Measurements from ENCODE around the gene GPER1. TPM values are rescaled to one million over a fixed set of nuclear protein-coding genes. Genes with fewer than 3 reads are reported as not detected.

GPER1 gene
- total RNA-seq, 2 experiments from 2014 or later, result 34.9 to 75.9 TPM

GRCh38 chr7:1122832-1123501 is 35.1 kb downstream of the GPER1 start:
- no peak overlapping the region for H3K27ac ChIP-seq (ENCODE audit: low read depth, low read length, poor library complexity, severe bottlenecking)
- POLR2A ChIA-PET, result no interaction called here
- H3K4me3 ChIP-seq (ENCODE audit: low read depth, low read length, poor library complexity, severe bottlenecking), result no peak overlapping the region
- CTCF ChIA-PET (ENCODE audit: unreplicated experiment), result no interaction called here
- no peaks in the 10 kb centered on the region for H3K79me2 ChIP-seq (ENCODE audit: insufficient read depth, low read depth, low read length)
- no peak overlapping the region for H2AFZ ChIP-seq (ENCODE audit: low read length)
- H3K9me2 ChIP-seq (ENCODE audit: insufficient read depth, low read length), result no peaks in the 10 kb centered on the region
- no TSS peak for BruUV-seq (replicated peaks)
- no peak for TF ChIP-seq CTCF (conservative IDR thresholded peaks at IDR 0.05; ENCODE audit: low read length)
- no peak for TF ChIP-seq EZH2phosphoT487 (IDR thresholded peaks at IDR 0.05; ENCODE audit: borderline replicate concordance, low read depth, low read length)
- no peak for DNase-seq (ENCODE audit: low spot score)
- H3K9me3 ChIP-seq (ENCODE audit: low read length), result no peaks in the 10 kb centered on the region
- intact Hi-C loops (cut with micrococcal nuclease; ENCODE audit: unreplicated experiment), result no loop called here
- H3K4me2 ChIP-seq (ENCODE audit: low read length), result no peak overlapping the region
- peaks cover 5% of the 10 kb centered on the region for H4K20me1 ChIP-seq (ENCODE audit: insufficient read depth, low read length)
- H3K4me1 ChIP-seq (ENCODE audit: insufficient read depth, low read length, poor library complexity, severe bottlenecking), result peaks cover 18% of the 10 kb centered on the region
- H3K36me3 ChIP-seq (ENCODE audit: insufficient read depth, low read length), result peaks cover 17% of the 10 kb centered on the region

GRCh38 chr7:1123715-1124114 is 35.8 kb downstream of the GPER1 start:
- intact Hi-C loops (cut with micrococcal nuclease; ENCODE audit: unreplicated experiment), result no loop called here
- BruUV-seq (replicated peaks), result no TSS peak

More at GRCh38 chr7:1123715-1124114, 35.8 kb downstream of the GPER1 start:
- Histone ChIP-seq H3K4me1 (ENCODE audit: insufficient read depth, low read length, poor library complexity, severe bottlenecking) (peaks cover 13% of the 10 kb centered on the region), H3K9me2 (ENCODE audit: insufficient read depth, low read length) (no peaks in the 10 kb centered on the region), H3K4me3 (ENCODE audit: low read depth, low read length, poor library complexity, severe bottlenecking) (no peak overlapping the region), H2AFZ (ENCODE audit: low read length) (no peak overlapping the region), H3K9me3 (ENCODE audit: low read length) (no peaks in the 10 kb centered on the region), H4K20me1 (ENCODE audit: insufficient read depth, low read length) (no peaks in the 10 kb centered on the region; the same call in 1 of the 2 replicates), H3K36me3 (ENCODE audit: insufficient read depth, low read length) (peaks cover 17% of the 10 kb centered on the region), H3K79me2 (ENCODE audit: insufficient read depth, low read depth, low read length) (no peaks in the 10 kb centered on the region), H3K4me2 (ENCODE audit: low read length) (no peak overlapping the region), H3K27ac (ENCODE audit: low read depth, low read length, poor library complexity, severe bottlenecking) (no peak overlapping the region)
- TF ChIP-seq CTCF (conservative IDR thresholded peaks at IDR 0.05; ENCODE audit: low read length), result no peak
- TF ChIP-seq EZH2phosphoT487 (IDR thresholded peaks at IDR 0.05; ENCODE audit: borderline replicate concordance, low read depth, low read length), result no peak
- no peak for DNase-seq (ENCODE audit: low spot score)
- ChIA-PET POLR2A (no interaction called here), CTCF (ENCODE audit: unreplicated experiment) (no interaction called here)

All from OCI-LY7 (cell line).